ENCODE results near the gene MSL3B.

Gene MSL3B

DNA sequence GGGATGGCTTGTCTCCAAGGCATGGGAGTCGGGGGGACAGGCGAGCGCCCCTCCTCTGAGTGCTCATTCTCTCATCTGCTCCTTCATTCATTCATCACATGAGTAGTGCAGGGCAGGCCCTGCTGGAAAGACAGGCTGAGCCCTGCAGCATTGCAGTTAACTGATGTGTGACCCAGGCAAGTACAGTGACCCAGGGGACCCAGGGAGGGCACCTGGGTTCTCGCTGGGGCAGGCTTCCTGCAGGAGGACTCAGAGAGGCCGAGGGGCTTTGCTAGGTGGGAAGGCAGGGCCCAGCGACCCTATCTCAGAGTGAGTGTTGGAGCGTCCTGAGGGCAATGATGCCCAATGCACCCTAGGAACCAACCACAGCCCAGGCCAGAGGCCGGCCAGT is 44.5 kb downstream of the MSL3B start:
- TF ChIP-seq CTCF (IDR thresholded peaks at IDR 0.05; ENCODE audit: low read depth, low read length, missing control alignments), result no peak
- DNase-seq (ENCODE audit: low read depth), result no peak
- H3K4me3 ChIP-seq (ENCODE audit: low read depth, low read length), result no peak overlapping the region
- in situ Hi-C loops (cut with HindIII; ENCODE audit: low sequenced_read_pairs), result no loop called here

GRCh38 chr2:233822781-233823730 is 45.1 kb downstream of the MSL3B start:
- in situ Hi-C loops (cut with HindIII; ENCODE audit: low sequenced_read_pairs), result no loop called here
- no peak overlapping the region for H3K4me3 ChIP-seq (ENCODE audit: low read depth, low read length)
- DNase-seq (ENCODE audit: low read depth), result no peak
- TF ChIP-seq CTCF (IDR thresholded peaks at IDR 0.05; ENCODE audit: low read depth, low read length, missing control alignments), result no peak

DNA sequence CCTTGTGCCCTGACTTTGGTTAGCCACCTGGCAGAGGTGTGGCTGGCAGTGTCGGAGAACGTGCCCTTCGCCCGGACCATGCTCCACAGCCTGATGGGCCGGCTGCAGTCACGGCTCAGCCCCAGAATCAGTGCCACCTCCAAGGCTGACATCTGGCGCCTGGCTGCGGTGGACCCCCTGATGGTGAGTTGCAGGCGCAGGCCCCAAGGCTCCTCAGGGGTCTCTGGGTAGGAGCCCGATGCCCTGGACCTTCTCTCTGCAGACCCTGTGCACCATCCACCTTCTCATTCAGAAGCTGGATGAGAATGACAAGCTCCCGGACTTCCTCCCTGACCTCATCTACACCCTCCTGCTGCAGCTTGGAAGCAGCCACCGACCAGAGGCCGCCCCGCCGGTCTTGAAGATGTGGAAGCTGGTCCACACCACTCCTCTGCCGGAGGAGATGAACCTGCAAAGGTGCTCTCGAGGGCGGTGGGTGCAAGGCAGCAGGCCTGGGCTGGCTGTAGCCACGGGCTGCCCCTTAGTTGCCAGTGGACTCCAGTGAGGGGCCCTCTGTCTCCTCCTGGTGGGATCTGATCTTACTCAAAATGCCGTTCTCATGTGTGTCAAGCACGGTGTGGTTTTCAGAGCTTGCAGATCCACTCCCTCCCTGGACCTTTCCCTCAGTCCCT is 46.0 kb downstream of the MSL3B start:
- in situ Hi-C loops (cut with HindIII; ENCODE audit: low sequenced_read_pairs), result no loop called here
- no peak overlapping the region for H3K4me3 ChIP-seq (ENCODE audit: low read depth, low read length)
- no peak for TF ChIP-seq CTCF (IDR thresholded peaks at IDR 0.05; ENCODE audit: low read depth, low read length, missing control alignments)
- DNase-seq (ENCODE audit: low read depth), result no peak

DNA sequence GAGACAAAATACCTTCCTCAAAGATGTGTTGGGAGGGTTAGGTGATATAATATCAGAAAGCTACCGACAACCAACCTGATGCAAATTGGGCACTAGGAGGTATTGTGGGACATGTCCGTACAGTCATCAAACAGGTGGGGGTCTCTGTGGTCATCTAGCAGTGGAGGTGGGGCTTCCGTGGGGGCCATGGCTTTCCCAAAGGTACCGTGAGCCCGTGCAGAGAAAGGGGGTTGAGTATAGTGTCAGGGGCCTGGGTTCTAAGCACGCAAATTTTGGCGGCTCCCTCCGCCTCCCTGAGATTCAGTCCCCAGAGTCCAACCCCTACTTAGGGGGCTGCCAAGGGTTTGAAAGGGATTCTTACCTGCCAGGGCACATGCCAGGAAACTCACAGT is 46.5 kb downstream of the MSL3B start:
- in situ Hi-C loops (cut with HindIII; ENCODE audit: low sequenced_read_pairs), result no loop called here
- TF ChIP-seq CTCF (IDR thresholded peaks at IDR 0.05; ENCODE audit: low read depth, low read length, missing control alignments), result no peak
- no peak overlapping the region for H3K4me3 ChIP-seq (ENCODE audit: low read depth, low read length)
- DNase-seq (ENCODE audit: low read depth), result no peak

GRCh38 chr2:233821196-233821595 is 47.0 kb downstream of the MSL3B start:
- no peak overlapping the region for H3K4me3 ChIP-seq (ENCODE audit: low read depth, low read length)
- no peak for TF ChIP-seq CTCF (IDR thresholded peaks at IDR 0.05; ENCODE audit: low read depth, low read length, missing control alignments)
- no peak for DNase-seq (ENCODE audit: low read depth)
- in situ Hi-C loops (cut with HindIII; ENCODE audit: low sequenced_read_pairs), result no loop called here

DNA sequence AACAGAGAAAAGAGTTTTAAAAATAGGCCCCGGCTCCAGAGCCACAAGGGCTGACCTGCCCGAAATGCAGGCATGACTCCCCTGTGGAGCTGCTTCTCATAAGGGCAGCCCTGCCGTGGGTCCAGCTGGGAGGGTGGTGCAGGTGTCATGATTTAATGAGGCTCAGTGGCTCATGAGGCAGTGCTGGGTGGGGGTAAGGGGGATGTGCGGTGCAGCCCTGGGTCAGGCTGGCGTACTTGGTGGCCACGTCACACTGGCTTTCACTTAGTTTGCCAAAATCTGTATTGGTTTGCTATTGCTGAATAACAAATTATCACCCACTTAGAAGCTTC is 47.4 kb downstream of the MSL3B start:
- DNase-seq (ENCODE audit: low read depth), result no peak
- in situ Hi-C loops (cut with HindIII; ENCODE audit: low sequenced_read_pairs), result no loop called here
- no peak overlapping the region for H3K4me3 ChIP-seq (ENCODE audit: low read depth, low read length)
- no peak for TF ChIP-seq CTCF (IDR thresholded peaks at IDR 0.05; ENCODE audit: low read depth, low read length, missing control alignments)

All from astrocyte of the cerebellum (primary cell).